Stimulated activated CD8-positive, alpha-beta memory T cell treated with anti-CD3 and anti-CD28 coated beads, Interleukin-12 subunit alpha, Interleukin-12 subunit beta, amount 100 ng/mL, for 4 hours (primary cell): ENCODE data around the gene IRF4.
"Not testable (repeated sequence)": the region's sequence is repeated elsewhere in the genome, so short reads cannot be mapped to it uniquely, and the experiment has no call there.

Experiments
- DNase-seq: peaks from one replicate; pipeline ENCODE4 v3.0.0-alpha.2; 2020; ENCODE audit warnings: low read depth

Gene IRF4

DNA sequence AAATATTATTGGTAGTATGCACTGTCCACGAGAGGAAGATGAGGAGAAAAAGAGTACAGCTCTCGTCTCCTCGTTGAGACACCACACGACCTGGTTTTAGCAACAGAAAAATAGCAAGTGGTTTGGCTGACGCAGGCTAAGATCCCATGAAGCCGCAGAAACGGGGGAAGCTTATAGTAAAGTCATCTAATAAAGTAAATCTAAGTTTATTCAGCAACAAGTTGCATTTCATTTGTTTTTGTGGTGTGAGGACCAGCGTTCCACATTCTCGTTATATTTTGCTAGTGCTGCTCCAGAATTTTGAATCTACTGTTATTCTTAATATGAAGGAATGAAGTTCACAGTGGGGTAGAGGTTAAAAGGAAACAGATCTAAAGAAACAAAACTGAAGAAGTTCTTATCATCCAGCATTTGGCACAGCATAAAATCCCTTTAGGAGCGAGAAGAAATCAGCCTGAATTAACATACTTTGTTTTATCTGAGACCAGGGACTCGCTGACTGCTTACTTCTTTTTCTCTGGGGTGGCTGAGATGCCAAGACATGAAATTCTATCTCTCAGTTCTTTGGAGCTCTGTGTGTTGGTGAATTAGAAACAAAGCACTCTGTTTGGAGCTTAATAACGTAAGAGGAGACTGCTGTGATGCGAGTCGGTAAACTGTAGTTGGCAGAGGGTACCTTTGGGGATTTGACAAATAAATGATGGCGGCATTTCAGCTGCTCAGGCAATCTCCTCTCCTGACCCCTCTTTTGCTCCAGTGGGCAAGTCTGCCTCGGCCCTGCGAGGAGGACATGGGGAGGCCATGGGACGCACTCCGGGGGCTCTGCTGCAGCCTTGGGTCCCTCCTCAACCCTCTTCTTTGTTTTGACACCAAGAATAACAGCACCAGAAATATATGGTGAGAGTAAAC, 24.9 kb upstream of the IRF4 start:
- DNase-seq = no peak

DNA sequence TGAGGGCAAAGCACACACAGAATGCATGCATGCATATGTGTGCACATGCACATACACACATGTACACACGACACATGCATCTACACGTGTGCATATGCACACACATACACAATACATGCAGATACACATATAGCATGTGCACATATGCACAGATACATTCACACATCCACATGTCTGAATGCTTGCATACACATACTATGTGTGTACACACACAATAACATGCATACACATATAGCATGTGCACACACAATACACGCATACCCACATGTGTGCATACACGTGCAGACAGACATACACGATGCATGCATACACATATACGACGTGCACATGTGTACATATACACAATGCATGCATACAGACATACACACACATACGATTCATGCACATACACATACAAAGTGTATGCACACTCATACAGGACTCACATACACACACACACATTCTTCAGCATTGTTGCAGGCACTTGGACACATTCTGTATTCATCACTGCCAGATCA, 24.2 kb upstream of the IRF4 start:
- DNase-seq = no peak

DNA sequence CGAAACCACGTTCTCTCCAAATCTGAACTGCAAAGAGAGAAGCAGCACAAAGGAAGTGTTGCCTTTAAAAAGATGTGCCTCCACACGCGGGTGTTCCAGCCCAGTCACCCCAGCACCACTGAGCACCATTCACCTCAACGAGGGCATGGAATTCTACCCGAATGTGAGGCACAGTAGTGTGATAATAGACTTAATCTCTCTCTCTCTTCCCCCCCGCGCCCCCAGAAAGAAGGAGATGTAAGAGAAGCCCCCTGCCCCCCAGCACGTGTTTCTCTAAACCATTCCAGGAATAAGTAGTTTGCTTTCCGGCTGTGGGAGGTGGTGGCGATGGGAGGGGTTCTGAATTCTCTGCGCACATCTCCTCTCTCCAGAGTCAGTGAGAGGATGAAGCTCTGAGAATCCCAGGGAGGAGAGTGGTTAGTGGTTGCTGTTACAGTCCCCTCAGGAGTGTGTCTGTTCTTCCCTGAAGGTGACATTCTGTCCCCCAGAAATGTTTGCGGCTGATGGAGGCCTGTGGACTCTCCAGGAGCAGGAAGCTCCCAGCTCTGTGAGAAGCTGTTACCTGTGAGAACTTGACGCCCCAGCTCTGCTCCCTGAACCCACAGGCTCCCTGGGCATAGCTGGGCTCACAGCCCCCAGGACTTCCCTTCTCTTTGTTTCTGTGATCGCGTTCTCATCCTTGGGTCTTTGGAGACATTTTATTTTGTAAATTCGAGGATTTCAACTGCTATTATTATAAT, 23.5 kb upstream of the IRF4 start:
- DNase-seq = no peak

DNA sequence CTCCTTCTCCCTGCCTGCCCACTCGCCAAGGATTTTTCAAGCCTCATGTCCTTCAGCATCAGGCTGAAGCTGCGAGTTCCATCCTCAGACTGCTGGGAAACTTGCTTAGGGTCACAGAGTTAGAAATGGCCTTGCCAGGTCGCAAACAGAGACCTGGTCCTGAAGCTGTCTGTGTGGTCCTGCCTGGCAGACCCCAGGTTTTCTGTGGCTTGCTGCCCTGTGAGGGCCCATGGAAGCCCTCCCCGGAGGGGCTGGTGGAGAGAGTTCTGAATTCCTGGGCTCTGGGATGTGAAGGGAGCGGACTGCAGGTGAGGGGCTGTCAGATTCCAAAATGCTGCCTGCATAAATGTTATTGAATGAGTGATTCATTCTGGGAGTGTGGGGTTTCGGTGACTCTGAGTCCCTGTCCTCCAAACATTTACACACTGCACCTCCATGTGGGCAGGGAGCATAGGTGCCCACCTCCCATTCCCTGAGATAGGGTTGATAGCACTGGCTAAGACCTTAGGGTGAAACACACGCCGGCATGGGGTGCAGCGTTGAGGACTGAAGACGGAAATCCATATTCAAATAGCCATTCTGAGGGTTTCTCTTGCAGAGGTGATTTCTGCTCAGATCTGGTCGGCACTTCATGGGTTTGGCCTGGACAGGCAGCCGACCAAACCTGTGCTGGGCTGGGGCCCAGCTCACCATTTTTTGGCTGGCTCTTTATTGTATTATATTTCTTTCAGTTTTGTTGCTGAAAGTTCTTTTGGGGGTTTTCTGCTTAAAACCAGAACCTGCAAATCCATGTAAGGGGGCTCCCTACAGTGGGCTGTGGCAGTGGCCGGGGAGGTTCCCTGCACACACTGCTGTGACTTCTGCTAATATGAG, 21.8 kb upstream of the IRF4 start:
- no peak for DNase-seq

DNA sequence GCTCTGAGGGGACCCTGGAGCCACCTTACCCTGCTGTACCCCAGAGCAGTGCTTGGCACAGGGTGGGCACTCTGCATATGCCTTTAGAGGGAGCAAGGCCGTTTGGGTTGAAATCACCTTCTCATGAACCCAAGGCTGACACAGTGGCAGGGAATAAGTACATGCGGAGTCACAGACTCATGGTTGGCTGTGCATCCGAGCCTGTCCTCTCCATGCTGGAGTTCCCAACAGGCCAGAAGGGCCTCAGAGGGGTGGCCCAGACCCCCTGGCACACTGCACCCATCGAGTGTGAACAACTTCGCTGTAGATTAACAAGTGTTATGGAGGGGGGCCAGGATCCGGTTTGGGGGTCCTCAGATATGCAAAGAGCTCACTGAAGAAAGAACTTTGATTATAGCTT, 21.0 kb upstream of the IRF4 start:
- no peak for DNase-seq

DNA sequence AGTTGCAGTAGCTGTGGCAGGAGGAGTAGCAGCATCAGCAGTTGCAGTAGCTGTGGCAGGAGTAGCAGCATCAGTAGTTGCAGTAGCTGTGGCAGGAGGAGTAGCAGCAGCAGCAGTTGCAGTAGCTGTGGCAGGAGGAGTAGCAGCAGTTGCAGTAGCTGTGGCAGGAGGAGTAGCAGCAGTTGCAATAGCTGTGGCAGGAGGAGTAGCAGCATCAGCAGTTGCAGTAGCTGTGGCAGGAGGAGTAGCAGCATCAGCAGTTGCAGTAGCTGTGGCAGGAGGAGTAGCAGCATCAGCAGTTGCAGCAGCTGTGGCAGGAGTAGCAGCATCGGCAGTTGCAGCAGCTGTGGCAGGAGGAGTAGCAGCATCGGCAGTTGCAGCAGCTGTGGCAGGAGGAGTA, 19.7 kb upstream of the IRF4 start:
- DNase-seq = not testable (repeated sequence)

DNA sequence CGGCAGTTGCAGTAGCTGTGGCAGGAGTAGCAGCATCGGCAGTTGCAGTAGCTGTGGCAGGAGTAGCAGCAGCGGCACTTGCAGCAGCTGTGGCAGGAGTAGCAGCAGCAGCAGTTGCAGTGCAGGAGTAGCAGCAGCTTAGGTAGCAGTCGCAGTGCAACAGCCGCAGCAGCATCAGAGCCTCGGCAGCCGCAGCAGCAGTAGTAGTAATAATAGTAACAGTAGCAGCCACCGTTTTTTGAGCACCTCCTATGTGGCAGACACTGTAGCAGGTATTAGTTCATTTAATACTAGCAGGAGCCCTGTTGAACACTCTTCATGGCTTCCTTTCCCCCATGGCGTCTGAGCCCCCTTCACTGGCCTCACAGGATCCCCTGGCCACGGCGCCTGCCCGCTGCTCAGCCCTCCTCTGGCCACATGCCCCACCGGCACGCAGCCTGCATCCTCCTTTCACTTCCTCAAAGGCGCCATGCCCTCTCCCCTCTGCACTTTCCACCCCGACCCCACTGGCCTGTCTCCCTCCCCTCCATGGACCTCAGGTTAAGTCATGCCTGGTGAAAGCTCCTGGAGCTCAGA, 19.1 kb upstream of the IRF4 start:
- no peak for DNase-seq

DNA sequence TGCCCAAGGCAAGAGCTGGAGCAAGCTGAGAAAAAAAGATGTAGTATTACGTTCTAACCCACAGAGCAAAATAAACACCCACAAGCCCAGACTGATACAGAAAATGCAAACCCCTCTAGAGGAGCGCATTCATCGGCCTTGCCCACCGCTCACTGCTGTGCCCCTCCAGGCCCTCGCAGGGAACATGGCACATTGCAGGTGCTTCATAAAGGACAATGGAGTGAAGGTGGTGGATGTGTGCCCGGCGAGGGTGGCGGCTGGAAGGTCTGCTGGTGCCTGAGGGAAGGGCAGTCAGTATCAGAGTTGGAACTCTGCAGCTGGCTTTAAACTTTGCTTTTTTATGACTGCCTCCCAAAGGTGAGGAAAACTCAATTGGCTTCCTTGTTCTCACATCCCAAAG, 18.5 kb upstream of the IRF4 start:
- no peak for DNase-seq

DNA sequence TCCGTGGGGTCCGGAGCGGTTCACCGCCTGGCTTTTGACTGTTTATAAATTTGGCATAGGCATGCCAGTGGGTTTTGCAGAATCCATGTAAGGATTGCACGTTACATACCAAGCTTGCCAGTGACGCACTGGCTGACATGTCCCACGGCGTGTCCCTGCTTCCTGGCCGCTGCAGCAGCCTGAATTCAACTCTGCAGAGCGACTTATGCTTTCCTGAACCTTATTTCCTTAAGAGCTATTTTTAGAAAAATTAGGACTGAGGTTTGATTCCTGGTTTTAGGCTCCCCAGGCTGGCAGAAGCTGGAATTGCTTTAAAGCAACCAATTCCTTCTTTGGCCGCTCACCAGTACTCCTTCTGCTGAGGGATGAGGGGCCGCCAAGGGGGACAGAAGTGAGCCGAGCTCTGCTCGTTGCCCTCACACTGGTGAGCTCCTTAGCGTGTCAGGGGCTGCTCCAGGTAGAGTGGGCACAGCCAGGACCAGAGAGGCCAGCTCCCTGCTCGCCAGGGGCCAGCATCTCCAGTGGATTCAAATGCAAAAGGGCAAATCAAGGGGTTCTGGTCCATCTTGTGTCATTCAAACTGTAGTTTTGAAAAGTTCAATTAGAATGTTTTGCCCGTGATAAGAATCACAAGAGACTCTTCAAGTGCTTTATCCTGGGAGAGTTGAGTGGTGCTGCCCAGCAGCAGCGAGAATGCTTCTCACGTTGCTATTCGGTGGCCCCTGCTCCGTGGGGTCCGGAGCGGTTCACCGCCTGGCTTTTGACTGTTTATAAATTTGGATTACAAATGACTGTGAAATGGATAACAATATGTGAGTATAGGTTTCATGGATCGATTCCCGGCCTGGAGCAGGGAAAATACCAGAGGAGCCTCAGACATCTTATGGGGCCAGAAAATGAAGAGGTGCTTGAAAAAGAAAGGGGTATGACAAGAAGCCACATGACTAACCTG, 17.5 kb upstream of the IRF4 start:
- DNase-seq = no peak

DNA sequence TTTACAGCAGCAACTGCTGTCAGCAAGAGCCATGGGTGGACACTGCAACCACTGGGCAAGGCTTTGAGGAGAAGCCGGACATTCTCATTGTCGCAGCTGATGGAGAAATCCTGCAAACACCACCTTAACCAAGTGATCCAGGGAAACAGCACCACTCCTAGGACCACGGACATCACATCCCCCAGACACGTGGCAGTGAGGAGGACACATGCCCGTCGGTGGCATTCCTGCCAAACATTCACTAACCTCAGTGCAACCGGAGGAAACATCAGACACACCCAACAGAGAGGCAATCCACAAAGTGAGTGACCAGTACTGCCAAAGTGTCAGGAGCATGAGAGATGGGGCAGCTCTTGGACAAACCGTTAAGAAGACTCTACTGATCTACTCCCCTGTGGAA, 16.6 kb upstream of the IRF4 start:
- no peak for DNase-seq

DNA sequence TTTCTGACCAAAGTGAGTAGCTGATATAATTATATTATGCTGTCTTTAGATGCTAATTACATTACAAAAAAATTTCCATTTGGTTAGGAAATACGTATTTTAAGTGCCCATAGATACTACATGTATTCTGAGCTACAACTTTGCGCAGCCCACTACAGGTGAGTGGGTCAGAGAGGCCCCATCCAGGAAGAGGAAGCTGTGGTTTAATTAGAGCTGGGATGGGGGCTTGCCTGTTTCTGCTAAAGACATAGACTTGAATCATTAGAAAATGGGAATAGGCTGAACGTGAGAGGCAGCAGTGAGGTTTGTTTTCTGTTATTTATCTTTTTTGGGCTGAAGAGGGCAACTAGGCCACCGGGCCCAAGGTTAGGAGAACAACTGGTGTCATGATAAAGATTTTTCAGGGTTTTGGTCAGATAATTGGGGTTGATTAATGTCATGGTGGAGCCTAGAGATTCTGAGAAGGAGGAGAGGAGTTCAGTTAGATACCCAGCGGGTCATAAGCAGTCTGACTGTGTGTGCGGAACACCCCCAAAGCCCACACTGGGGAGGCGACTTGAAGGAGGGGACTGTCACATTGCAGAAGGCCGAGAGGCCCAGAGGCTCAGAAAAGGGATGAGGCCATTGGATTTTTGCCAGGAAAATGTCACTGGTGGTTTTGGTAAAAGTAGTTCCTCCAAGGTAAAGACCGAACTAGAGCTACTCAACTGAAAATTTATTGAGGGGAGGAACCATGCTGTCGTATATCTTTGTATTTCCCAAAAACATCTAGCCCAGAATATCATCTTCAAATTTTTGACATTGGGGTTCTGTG, 14.5 kb upstream of the IRF4 start:
- DNase-seq = no peak

DNA sequence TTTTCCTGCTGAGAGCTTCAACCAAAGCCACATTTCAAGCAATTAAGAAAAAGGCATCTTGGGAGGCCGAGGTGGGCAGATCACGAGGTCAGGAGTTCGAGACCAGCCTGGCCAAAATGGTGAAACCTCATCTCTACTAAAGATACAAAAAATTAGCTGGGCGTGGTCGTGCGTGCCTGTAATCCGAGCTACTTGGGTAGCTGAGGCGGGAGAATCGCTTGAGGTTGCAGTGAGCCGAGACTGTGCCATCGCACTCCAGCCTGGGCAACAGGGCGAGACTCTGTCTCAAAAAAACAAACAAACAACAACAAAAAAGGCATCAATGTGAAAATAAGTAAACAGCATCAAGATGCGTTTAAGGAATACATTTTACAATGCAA, 13.9 kb upstream of the IRF4 start:
- DNase-seq = not testable (repeated sequence)

DNA sequence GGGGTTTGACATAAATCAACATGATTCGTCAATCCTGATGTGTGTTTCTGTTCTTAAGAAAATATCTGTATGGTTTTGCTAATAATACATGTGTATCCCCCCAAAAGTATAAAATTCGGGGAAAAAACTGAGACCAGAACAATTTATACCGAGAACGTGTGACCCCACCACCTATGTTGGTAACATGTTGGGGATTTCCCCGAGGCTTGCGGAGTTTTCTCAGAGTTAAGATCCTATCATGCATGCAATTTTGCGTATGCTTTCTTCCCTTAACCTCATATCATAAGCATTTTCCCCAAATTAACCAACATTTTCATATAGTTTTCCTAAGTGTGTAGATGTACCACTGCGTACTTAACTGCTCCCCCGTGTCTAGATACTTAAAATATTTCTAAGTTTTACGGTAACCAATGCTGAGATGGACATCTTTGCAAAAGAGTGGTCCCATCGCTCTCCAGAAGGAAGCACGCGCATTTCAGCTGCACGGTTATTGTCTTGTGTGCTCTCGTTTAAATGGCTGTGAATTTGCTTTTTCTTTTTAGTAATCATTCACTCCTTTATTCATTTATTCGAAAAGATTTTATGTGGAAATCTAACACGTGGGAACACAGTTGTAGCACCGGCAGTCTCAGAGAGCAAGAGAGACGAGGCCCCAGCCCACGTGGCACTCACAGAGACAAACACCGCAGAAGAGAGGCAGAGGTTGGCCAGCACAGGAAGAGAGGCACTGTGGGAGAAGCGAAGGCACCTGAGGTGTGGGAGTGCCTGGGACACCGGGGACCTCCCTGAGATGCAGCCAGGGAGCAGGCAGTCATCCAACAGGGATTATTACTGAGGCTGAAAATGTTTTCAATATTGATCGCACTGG, 13.2 kb upstream of the IRF4 start:
- DNase-seq = no peak

DNA sequence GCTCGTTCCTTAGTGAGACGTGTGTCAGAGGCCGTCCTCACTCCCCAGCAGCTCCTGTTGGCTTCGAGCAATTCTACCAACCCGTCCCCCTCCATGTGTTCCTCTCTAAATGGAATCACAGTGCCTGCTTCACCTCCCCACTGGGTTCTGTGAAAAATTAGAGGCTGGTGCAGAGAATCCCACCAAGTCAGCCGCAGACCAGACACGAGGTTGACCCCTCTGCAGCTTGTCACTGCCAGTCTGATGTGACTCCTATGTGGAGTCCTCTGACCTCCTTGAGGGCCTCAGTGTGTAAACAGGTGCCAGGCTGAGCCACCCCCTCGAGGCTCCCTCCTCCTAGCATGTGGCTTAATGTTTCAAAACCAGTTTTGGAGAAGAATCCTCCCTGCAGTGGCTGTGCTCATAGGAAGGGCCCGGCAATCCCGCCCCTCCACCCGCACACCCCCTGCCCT, 12.6 kb upstream of the IRF4 start:
- no peak for DNase-seq

DNA sequence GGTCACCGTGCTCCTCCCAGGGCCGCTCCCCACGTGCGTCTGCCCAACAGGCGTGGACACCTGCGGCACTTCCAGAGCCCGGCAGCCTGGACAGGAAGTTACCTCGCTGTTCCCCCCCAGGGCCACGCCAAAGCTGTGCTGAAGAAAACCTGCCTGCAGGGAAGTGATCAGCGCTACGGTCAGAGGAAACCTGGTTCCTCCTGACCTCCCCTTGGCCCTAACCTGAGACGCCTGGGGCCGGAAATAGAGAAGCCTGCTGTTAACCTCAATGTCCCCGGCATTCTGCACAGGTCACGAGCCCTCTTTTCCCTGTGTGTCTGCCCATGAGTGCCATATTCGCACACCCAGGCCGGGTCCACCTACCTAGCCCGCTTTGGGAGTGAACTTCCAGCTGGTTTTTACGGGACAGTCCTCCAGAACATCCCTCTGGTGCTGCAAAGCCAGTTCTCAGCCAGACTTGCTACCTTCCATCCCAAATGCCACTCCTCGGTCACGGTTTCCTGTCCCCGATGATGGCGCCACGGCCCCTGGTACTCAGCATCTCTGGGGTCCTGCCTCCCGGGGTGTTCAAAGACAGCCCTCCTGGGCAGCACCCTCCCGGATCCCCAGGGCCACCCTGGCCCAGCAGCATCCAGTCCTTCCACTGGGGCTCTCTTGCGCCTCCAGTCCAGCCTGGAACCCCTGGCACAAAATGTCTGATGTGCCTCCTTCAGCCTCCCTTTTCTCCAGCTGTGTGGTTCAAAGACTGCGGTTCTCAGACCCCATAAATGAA, 12.0 kb upstream of the IRF4 start:
- DNase-seq = no peak

DNA sequence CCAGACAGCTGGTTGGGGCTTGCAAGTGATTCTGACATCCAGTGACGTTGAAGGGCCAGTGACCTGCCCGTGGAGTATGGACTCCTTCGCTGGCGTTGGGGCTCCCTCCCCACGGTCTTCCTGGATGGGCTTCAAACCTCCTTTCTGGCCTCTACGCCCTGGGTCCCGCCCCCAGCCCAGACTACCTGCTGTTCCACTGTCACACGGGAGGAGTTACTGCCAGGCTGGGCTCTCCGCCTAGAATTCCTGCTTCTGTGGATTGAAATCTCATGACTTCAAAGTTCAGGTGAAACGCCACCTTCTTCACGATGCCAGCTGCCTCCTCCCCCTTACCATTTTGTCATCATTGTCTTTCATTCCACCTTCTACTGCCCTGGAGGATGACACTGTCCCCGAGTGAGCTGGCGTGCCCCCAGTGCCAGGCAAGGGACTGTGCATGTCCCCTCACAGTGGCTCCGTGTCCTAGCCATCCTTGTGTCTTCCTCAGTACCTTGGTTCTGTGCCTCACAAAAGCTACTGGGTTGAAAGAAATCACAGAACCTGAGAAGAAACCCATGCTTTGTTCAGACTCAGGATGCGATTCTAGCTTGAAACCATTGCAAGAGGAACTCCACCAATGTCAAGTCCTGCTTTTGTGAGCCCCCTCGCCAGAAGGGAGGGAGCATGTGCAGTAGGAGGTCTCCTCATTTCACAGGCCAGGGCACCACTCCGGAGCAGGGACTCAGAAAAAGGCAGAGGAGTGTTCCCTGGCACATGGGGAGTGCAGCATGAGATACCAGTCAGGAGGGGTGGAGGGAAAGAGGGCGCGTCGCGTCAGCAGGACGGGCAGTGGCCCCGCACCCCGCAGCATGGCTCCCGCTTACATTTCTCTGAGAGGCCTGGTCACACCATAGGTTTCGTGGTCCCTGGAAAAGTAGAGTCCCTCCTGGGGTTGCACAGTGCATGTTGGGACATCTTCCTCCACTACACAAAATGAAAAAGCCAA, 11.0 kb upstream of the IRF4 start:
- DNase-seq = no peak
